Measurements from ENCODE around the gene RAD9A. TPM values are rescaled to one million over a fixed set of nuclear protein-coding genes. Genes with fewer than 3 reads are reported as not detected.

RAD9A gene
- polyA plus RNA-seq, 3 donors, result 3.7 to 31.7 (median 3.8) TPM

DNA sequence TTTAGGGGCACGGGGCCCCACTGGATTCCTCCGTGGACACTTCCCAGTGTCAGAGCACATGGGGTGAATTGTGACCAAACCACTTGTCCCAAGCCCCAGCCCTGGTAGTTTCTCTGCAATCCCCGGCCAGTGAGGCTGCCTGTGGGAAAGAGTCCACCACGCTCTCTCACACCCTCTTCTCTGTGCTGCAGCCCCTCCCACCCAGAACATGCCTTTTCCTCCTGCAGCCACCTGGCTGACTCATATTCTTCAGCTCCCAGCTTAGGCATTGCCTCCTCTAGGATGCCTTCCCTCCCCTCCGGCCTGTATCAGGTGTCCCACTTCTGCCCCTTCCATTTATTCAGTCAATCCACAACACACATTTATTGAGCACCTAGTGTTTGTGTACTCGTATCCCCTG, 31.1 kb downstream of the RAD9A start:
- no peak overlapping the region for H3K27ac ChIP-seq (ENCODE audit: low read depth in 1 of 2, low read length in 2 of 2)

DNA sequence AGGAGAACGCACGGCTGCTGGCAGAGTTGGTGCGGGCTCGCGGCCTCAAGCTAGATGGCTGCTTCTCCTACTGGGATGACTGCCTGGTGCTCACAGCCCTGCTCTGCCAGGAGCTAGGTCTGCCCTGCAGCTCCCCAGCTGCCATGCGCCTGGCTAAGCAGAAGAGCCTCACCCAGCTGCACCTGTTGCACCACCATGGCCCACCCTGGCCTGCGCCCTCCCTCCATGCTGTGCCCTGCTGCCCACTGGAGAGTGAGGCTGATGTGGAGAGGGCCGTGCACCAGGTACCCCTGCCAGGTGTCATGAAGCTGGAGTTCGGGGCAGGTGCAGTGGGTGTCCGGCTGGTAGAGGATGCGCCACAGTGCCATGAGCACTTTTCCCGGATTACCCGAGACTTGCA, 31.7 kb downstream of the RAD9A start:
- 95% methylated on average over 12 of the region's 13 CpGs for WGBS (ENCODE audit: insufficient coverage)
- H3K9me3 Mint-ChIP-seq, result no peaks in the 10 kb centered on the region

More for the DNA sequence above, 31.1 kb downstream of the RAD9A start:
- no peak overlapping the region for H3K4me2 ChIP-seq (replicated peaks; ENCODE audit: extremely low read depth, low read length, poor library complexity, severe bottlenecking)
- H3K4me3 Mint-ChIP-seq, result peak overlapping the region in 1 of 2 donors; percentile 12
- H3K79me2 ChIP-seq (ENCODE audit: insufficient read depth, low read length), result no peaks in the 10 kb centered on the region
- H2AFZ ChIP-seq (ENCODE audit: insufficient read depth, low read depth, low read length, poor library complexity, severe bottlenecking), result no peak overlapping the region
- peaks cover 27 to 43% of the 10 kb centered on the region in 2 donors for H3K4me1 ChIP-seq (ENCODE audit: control insufficient read depth in 1 of 2, insufficient read depth in 2 of 2, low read length in 2 of 2)
- H3K4me1 Mint-ChIP-seq, result peaks cover 24% of the 10 kb centered on the region
- H3K36me3 Mint-ChIP-seq, result no peaks in the 10 kb centered on the region
- WGBS (ENCODE audit: insufficient coverage), result 80% methylated on average over 6 of the region's 6 CpGs
- TF ChIP-seq, protein P1, sequence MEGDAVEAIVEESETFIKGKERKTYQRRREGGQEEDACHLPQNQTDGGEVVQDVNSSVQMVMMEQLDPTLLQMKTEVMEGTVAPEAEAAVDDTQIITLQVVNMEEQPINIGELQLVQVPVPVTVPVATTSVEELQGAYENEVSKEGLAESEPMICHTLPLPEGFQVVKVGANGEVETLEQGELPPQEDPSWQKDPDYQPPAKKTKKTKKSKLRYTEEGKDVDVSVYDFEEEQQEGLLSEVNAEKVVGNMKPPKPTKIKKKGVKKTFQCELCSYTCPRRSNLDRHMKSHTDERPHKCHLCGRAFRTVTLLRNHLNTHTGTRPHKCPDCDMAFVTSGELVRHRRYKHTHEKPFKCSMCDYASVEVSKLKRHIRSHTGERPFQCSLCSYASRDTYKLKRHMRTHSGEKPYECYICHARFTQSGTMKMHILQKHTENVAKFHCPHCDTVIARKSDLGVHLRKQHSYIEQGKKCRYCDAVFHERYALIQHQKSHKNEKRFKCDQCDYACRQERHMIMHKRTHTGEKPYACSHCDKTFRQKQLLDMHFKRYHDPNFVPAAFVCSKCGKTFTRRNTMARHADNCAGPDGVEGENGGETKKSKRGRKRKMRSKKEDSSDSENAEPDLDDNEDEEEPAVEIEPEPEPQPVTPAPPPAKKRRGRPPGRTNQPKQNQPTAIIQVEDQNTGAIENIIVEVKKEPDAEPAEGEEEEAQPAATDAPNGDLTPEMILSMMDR (IDR thresholded peaks at IDR 0.05), result no peak
- peaks cover 0 to 23% of the 10 kb centered on the region in 2 donors for H3K27me3 ChIP-seq (ENCODE audit: control insufficient read depth in 2 of 2, insufficient read depth in 2 of 2, low read length in 2 of 2)
- no peak for DNase-seq
- no peak overlapping the region for H3K27ac Mint-ChIP-seq
- no peak overlapping the region for H3K4me3 ChIP-seq (replicated peaks in 1 of 3; ENCODE audit: low read depth in 2 of 3, low read length in 3 of 3)
- no peaks in the 10 kb centered on the region for H4K20me1 ChIP-seq (ENCODE audit: insufficient read depth, low read length)
- intact Hi-C loops (cut with micrococcal nuclease), result no loop called here
- H3K36me3 ChIP-seq (replicated peaks in 1 of 2; ENCODE audit: control insufficient read depth in 1 of 2, insufficient read depth in 2 of 2, low read length in 2 of 2), result no peaks in the 10 kb centered on the region
- peaks cover 0 to 2% (median 0%) of the 10 kb centered on the region in 7 donors for H3K9me3 Mint-ChIP-seq
- peaks cover 15 to 26% (median 26%) of the 10 kb centered on the region in 3 donors for H3K27me3 Mint-ChIP-seq (ENCODE audit: low read depth in 3 of 3)
- no peaks in the 10 kb centered on the region for H3K9me3 ChIP-seq (replicated peaks in 1 of 2; ENCODE audit: control insufficient read depth in 1 of 2, insufficient read depth in 1 of 2, low read length in 2 of 2)
- no peak overlapping the region for H3K9ac ChIP-seq (ENCODE audit: insufficient read depth, low read length, poor library complexity, severe bottlenecking)

More for the DNA sequence above, 31.7 kb downstream of the RAD9A start:
- Histone ChIP-seq H3K36me3 (replicated peaks in 1 of 2; ENCODE audit: control insufficient read depth in 1 of 2, insufficient read depth in 2 of 2, low read length in 2 of 2) (no peaks in the 10 kb centered on the region), H3K9ac (ENCODE audit: insufficient read depth, low read length, poor library complexity, severe bottlenecking) (no peak overlapping the region), H3K27me3 (ENCODE audit: control insufficient read depth in 2 of 2, insufficient read depth in 2 of 2, low read length in 2 of 2) (peaks cover 0 to 17% of the 10 kb centered on the region in 2 donors), H3K4me3 (replicated peaks in 1 of 3; ENCODE audit: low read depth in 2 of 3, low read length in 3 of 3) (no peak overlapping the region), H3K4me2 (replicated peaks; ENCODE audit: extremely low read depth, low read length, poor library complexity, severe bottlenecking) (no peak overlapping the region), H4K20me1 (ENCODE audit: insufficient read depth, low read length) (no peaks in the 10 kb centered on the region), H3K79me2 (ENCODE audit: insufficient read depth, low read length) (peaks cover under 1% of the 10 kb centered on the region), H3K27ac (ENCODE audit: low read depth in 1 of 2, low read length in 2 of 2) (no peak overlapping the region), H2AFZ (ENCODE audit: insufficient read depth, low read depth, low read length, poor library complexity, severe bottlenecking) (no peak overlapping the region), H3K4me1 (ENCODE audit: control insufficient read depth in 1 of 2, insufficient read depth in 2 of 2, low read length in 2 of 2) (peaks cover 27 to 40% of the 10 kb centered on the region in 2 donors), H3K9me3 (replicated peaks in 1 of 2; ENCODE audit: control insufficient read depth in 1 of 2, insufficient read depth in 1 of 2, low read length in 2 of 2) (no peaks in the 10 kb centered on the region)
- H3K27ac Mint-ChIP-seq, result no peak overlapping the region
- H3K36me3 Mint-ChIP-seq, result no peaks in the 10 kb centered on the region
- peaks cover 9 to 20% (median 20%) of the 10 kb centered on the region in 3 donors for H3K27me3 Mint-ChIP-seq (ENCODE audit: low read depth in 3 of 3)
- DNase-seq, result no peak
- H3K4me3 Mint-ChIP-seq, result peak overlapping the region in 1 of 2 donors; percentile 12
- TF ChIP-seq, protein P1 (IDR thresholded peaks at IDR 0.05), result no peak
- intact Hi-C loops (cut with micrococcal nuclease), result no loop called here
- peaks cover 25% of the 10 kb centered on the region for H3K4me1 Mint-ChIP-seq

All from CD14-positive monocyte (primary cell).